Keratinocyte (primary cell): Measurements from ENCODE around the gene PCCA.

Source experiments
- EZH2 ChIP-seq: IDR thresholded peaks from one replicate; pipeline ENCODE4 v1.6.1; 2012; ENCODE audit warnings: inconsistent platforms, mild to moderate bottlenecking, low read length, moderate library complexity
- TF ChIP-seq, protein P1 (sequence below), 3 experiments: IDR thresholded peaks in 1 of 3; conservative IDR thresholded peaks in 1 of 3; optimal IDR thresholded peaks in 1 of 3; 2 replicates in 2 of 3; 3 replicates in 1 of 3; pipeline versions ENCODE3 to v1.5.1; 2011; ENCODE audit warnings: low read length in 3 of 3, mild to moderate bottlenecking in 3 of 3, moderate library complexity in 2 of 3, control low read depth in 1 of 3, inconsistent platforms in 1 of 3; ENCODE audit not compliant: insufficient read depth in 2 of 3; ENCODE audit errors: extremely low read depth in 1 of 3

DNA sequence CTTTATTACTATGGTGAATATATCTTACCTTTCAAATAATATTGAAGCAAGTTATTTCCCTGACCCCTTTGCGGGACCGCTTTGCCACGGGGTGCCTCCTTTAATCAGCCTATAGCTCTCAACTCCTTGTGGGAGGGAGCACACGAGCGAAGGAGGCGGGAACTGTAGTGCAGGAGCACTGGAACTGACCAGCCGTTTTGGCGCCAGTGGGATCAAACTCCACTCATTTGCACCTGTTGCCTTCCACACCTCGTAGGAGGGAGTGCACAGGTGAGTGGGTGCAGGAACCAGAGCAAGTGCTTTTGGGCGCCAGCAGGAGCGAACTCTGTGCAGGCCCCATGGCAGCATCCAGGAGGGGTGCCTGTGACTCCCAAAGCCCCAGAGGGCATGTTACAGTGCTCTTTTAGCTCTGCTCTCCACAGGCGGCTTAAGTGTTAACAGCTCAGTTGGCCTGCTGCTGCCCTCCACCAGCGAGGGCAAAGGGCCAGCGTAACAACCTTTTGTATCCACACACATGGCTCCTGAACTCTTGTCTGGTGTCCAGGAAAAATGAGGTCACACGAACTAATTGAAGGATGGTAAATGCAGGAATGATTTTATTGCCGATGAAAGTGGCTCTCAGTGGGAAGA, 292.8 kb downstream of the PCCA start:
- TF ChIP-seq, protein P1, sequence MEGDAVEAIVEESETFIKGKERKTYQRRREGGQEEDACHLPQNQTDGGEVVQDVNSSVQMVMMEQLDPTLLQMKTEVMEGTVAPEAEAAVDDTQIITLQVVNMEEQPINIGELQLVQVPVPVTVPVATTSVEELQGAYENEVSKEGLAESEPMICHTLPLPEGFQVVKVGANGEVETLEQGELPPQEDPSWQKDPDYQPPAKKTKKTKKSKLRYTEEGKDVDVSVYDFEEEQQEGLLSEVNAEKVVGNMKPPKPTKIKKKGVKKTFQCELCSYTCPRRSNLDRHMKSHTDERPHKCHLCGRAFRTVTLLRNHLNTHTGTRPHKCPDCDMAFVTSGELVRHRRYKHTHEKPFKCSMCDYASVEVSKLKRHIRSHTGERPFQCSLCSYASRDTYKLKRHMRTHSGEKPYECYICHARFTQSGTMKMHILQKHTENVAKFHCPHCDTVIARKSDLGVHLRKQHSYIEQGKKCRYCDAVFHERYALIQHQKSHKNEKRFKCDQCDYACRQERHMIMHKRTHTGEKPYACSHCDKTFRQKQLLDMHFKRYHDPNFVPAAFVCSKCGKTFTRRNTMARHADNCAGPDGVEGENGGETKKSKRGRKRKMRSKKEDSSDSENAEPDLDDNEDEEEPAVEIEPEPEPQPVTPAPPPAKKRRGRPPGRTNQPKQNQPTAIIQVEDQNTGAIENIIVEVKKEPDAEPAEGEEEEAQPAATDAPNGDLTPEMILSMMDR (optimal IDR thresholded peaks at IDR 0.05 in 1 of 3, IDR thresholded peaks at IDR 0.05 in 1 of 3, conservative IDR thresholded peaks at IDR 0.05 in 1 of 3; ENCODE audit: extremely low read depth in 1 of 3, insufficient read depth in 2 of 3, low read length in 3 of 3) = no peak
- no peak for TF ChIP-seq EZH2
